Endodermal cell (in vitro differentiated cells): Measurements from ENCODE around the gene GNAI2. TPM values are rescaled to one million over a fixed set of nuclear protein-coding genes. Genes with fewer than 3 reads are reported as not detected.

Source experiments
- DNase-seq: peaks from one replicate; pipeline ENCODE4 v3.0.0-alpha.2; 2017
- H3K27ac ChIP-seq: 2 replicates; pipeline ENCODE4 v1.5.1; 2013; ENCODE audit warnings: mild to moderate bottlenecking, low read depth, low read length, moderate library complexity
- H3K27me3 ChIP-seq: 2 replicates; pipeline ENCODE4 v1.6.1; 2013; ENCODE audit warnings: mild to moderate bottlenecking, low read length, moderate library complexity; ENCODE audit not compliant: insufficient read depth, control insufficient read depth, poor library complexity, severe bottlenecking
- H3K36me3 ChIP-seq: 2 replicates; pipeline ENCODE4 v1.7.0; 2013; ENCODE audit warnings: mild to moderate bottlenecking, low read length, moderate library complexity; ENCODE audit not compliant: control insufficient read depth, insufficient read depth
- H3K4me1 ChIP-seq: one replicate; pipeline ENCODE4 v1.7.0; 2013; ENCODE audit warnings: low read length; ENCODE audit not compliant: control insufficient read depth, insufficient read depth
- H3K4me3 ChIP-seq: 2 replicates; pipeline ENCODE4 v1.5.1; 2013; ENCODE audit warnings: mild to moderate bottlenecking, low read length, moderate library complexity
- H3K9ac ChIP-seq: 2 replicates; pipeline ENCODE4 v1.6.1; 2013; ENCODE audit warnings: mild to moderate bottlenecking, low read length, moderate library complexity; ENCODE audit not compliant: poor library complexity, severe bottlenecking; ENCODE audit errors: extremely low read depth
- H3K9me3 ChIP-seq: 2 replicates; pipeline ENCODE4 v1.6.1; 2013; ENCODE audit warnings: mild to moderate bottlenecking, low read length, moderate library complexity; ENCODE audit not compliant: control insufficient read depth
- H3K27ac Mint-ChIP-seq: 2 replicates; pipeline ENCODE4 v1.8.0; 2020; ENCODE audit warnings: mixed read lengths
- H3K27me3 Mint-ChIP-seq: 2 replicates; pipeline ENCODE4 v1.8.0; 2021; ENCODE audit warnings: mild to moderate bottlenecking, mixed read lengths; ENCODE audit not compliant: insufficient read depth
- H3K36me3 Mint-ChIP-seq: 2 replicates; pipeline ENCODE4 v1.8.0; 2020; ENCODE audit warnings: low read depth, mixed read lengths
- H3K4me1 Mint-ChIP-seq: 2 replicates; pipeline ENCODE4 v1.8.0; 2020; ENCODE audit warnings: mixed read lengths
- H3K4me3 Mint-ChIP-seq: 2 replicates; pipeline ENCODE4 v1.8.0; 2020; ENCODE audit warnings: mild to moderate bottlenecking, moderate library complexity, mixed read lengths
- H3K9me3 Mint-ChIP-seq: 2 replicates; pipeline ENCODE4 v1.8.0; 2020; ENCODE audit warnings: mild to moderate bottlenecking, mixed read lengths
- WGBS, 2 experiments: methylation state at CpG; one replicate each; pipeline versions ENCODE4 v1.1.5 to v1.1.7; 2013; ENCODE audit warnings: missing lambda C conversion rate in 2 of 2, mixed read lengths in 1 of 2; ENCODE audit not compliant: insufficient coverage in 1 of 2, insufficient read length in 1 of 2; 5-methylcytosine and 5-hydroxymethylcytosine counted together
- long read RNA-seq, 4 experiments: library from polyadenylated mRNA in 2 of 4; library from RNA in 1 of 4; library from capped mRNA in 1 of 4; stranded (forward) in 3 of 4; unstranded in 1 of 4; transcript quantifications; one replicate each; pipeline ENCODE4 v2.0.0, GENCODE V29; 2020 to 2021; ENCODE audit warnings: inconsistent platforms in 1 of 4
- polyA plus RNA-seq, 2 experiments: library from polyadenylated mRNA; stranded (reverse); fragments of 50-300 nt; gene quantifications; one replicate each; pipeline ENCODE4 v1.2.3, GENCODE V29; 2013
- total RNA-seq, 2 donors: library from RNA; stranded (reverse); fragmentation: NEBNext Ultra II Directional in 1 of 2; extraction: Animal tissue kit (Norgen Biotek cat#: 25700) in 1 of 2; gene quantifications; 2 replicates in 1 of 2; 3 replicates in 1 of 2; pipeline ENCODE4 v1.2.1, GENCODE V29; 2021
- TF ChIP-seq, protein P1 (sequence below): fragments of 200-600 bp; sonication (generic); conservative IDR thresholded peaks from 2 replicates; pipeline ENCODE4 v1.5.0; 2021; ENCODE audit warnings: antibody characterized with exemption, mild to moderate bottlenecking

The GNAI2 gene
- 100 to 1,000 TPM; 243 to 278 TPM for total RNA-seq
- 454 TPM for polyA plus RNA-seq (2013, experiment 1 of 2)
- polyA plus RNA-seq (2013, experiment 2 of 2): 428 TPM
- long read RNA-seq, experiment 1, transcript GNAI2-210 (7 exons, 2,445 nt): minor isoform, 11 of 222 reads
- long read RNA-seq, experiment 1, transcript GNAI2-202 (9 exons, 2,464 nt): major isoform, 129 of 222 reads
- long read RNA-seq, experiment 1, partial matches to known transcripts: 38 of 222 reads
- long read RNA-seq, experiment 1, other reads (novel, unspliced or antisense): 43 of 222 reads
- long read RNA-seq, experiment 2, transcript GNAI2-202 (9 exons, 2,464 nt): major isoform, 393 of 448 reads
- long read RNA-seq, experiment 2, transcript GNAI2-203 (9 exons, 2,407 nt): minor isoform, 6 of 448 reads
- long read RNA-seq, experiment 2, partial matches to known transcripts: 27 of 448 reads
- long read RNA-seq, experiment 2, other reads (novel, unspliced or antisense): 17 of 448 reads
- long read RNA-seq, experiment 3, transcript GNAI2-202 (9 exons, 2,464 nt): major isoform, 12 of 28 reads
- long read RNA-seq, experiment 3, transcript GNAI2-203 (9 exons, 2,407 nt): minor isoform, 7 of 28 reads
- long read RNA-seq, experiment 3, partial matches to known transcripts: 4 of 28 reads
- long read RNA-seq, experiment 3, other reads (novel, unspliced or antisense): 3 of 28 reads
- long read RNA-seq, experiment 4, transcript GNAI2-202 (9 exons, 2,464 nt): major isoform, 11 of 30 reads
- long read RNA-seq, experiment 4, partial matches to known transcripts: 14 of 30 reads
- long read RNA-seq, experiment 4, other reads (novel, unspliced or antisense): 3 of 30 reads

DNA sequence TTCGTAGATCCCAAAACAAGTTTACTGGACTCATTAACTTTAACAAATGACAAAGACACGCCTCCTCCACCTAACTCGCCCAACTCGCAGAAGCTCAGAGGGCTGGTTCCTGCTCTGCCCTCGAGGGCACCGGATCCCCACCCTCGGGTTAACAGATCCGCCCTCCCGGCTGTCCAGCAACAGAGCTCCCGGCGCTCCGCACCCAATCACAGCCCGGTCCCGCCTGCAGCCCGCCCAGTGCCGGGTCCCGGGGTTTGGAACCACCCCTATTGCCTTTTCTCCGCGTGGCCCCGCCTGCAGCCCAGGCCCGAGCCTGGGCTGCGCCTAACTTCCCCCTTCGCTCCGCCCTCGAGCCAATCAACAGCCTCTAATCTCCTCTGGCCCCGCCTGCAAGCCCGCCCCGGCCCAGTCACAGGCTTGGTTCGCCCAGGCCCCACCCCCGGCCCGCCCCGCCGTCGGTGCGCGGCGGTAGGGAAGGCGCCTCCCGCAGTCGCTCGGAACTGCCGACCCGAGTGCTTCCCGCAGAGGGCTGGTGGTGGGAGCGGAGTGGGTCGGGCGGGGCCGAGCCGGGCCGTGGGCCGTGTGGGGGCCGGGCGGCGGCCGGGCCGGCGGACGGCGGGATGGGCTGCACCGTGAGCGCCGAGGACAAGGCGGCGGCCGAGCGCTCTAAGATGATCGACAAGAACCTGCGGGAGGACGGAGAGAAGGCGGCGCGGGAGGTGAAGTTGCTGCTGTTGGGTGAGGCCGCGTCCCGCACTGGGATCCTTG lies at the start of gene GNAI2:
TSS of gene GNAI2 (plus strand) at position 489 of the 768 bp plus-strand sequence. CDS start at position 621, 132 bp downstream.
- peaks cover 21% of the 10 kb centered on the region for H3K4me1 ChIP-seq
- peak within 1 kb of the TSS; percentile 96 for H3K4me3 Mint-ChIP-seq

DNA sequence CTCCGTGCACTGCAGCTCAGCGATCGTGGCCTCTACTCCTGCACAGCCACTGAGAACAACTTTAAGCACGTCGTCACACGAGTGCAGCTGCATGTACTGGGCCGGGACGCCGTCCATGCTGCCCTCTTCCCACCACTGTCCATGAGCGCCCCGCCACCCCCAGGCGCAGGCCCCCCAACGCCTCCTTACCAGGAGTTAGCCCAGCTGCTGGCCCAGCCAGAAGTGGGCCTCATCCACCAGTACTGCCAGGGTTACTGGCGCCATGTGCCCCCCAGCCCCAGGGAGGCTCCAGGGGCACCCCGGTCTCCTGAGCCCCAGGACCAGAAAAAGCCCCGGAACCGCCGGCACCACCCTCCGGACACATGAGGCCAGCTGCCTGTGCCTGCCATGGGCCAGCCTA lies 48.3 kb upstream of the GNAI2 start:
- H3K9me3 ChIP-seq: no peaks in the 10 kb centered on the region
- peaks cover 7% of the 10 kb centered on the region for H3K27me3 Mint-ChIP-seq
- no peak overlapping the region for H3K4me3 Mint-ChIP-seq
- no peaks in the 10 kb centered on the region for H3K9me3 Mint-ChIP-seq
- H3K27ac ChIP-seq: no peak overlapping the region
- H3K4me1 ChIP-seq: no peaks in the 10 kb centered on the region
- H3K36me3 Mint-ChIP-seq: peaks cover 21% of the 10 kb centered on the region
- H3K9ac ChIP-seq: no peak overlapping the region
- no peaks in the 10 kb centered on the region for H3K4me1 Mint-ChIP-seq
- TF ChIP-seq, protein P1, sequence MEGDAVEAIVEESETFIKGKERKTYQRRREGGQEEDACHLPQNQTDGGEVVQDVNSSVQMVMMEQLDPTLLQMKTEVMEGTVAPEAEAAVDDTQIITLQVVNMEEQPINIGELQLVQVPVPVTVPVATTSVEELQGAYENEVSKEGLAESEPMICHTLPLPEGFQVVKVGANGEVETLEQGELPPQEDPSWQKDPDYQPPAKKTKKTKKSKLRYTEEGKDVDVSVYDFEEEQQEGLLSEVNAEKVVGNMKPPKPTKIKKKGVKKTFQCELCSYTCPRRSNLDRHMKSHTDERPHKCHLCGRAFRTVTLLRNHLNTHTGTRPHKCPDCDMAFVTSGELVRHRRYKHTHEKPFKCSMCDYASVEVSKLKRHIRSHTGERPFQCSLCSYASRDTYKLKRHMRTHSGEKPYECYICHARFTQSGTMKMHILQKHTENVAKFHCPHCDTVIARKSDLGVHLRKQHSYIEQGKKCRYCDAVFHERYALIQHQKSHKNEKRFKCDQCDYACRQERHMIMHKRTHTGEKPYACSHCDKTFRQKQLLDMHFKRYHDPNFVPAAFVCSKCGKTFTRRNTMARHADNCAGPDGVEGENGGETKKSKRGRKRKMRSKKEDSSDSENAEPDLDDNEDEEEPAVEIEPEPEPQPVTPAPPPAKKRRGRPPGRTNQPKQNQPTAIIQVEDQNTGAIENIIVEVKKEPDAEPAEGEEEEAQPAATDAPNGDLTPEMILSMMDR: no peak
- H3K4me3 ChIP-seq: no peak overlapping the region
- H3K36me3 ChIP-seq: no peaks in the 10 kb centered on the region
- H3K27ac Mint-ChIP-seq: no peak overlapping the region
- WGBS, 2 experiments: 95 to 97% methylated on average over 8 to 19 of the region's 19 CpGs
- no peaks in the 10 kb centered on the region for H3K27me3 ChIP-seq
- DNase-seq: no peak

More for the DNA sequence above, at the start of gene GNAI2:
- Histone ChIP-seq H3K27ac (peak within 1 kb of the TSS; percentile 58), H3K4me3 (peak within 1 kb of the TSS; percentile 94), H3K27me3 (no peaks in the 10 kb centered on the region), H3K9ac (peak within 1 kb of the TSS; percentile 81), H3K36me3 (peaks cover 4% of the 10 kb centered on the region), H3K9me3 (no peaks in the 10 kb centered on the region)
- Mint-ChIP-seq H3K36me3 (peaks cover 2% of the 10 kb centered on the region), H3K27ac (peak within 1 kb of the TSS; percentile 95), H3K27me3 (no peaks in the 10 kb centered on the region), H3K9me3 (no peaks in the 10 kb centered on the region), H3K4me1 (peaks cover 39% of the 10 kb centered on the region)
- TF ChIP-seq, protein P1: no peak
- DNase-seq: peak; percentile 100
- WGBS, 2 experiments: 0 to 1% methylated on average over 29 to 75 of the region's 75 CpGs

DNA sequence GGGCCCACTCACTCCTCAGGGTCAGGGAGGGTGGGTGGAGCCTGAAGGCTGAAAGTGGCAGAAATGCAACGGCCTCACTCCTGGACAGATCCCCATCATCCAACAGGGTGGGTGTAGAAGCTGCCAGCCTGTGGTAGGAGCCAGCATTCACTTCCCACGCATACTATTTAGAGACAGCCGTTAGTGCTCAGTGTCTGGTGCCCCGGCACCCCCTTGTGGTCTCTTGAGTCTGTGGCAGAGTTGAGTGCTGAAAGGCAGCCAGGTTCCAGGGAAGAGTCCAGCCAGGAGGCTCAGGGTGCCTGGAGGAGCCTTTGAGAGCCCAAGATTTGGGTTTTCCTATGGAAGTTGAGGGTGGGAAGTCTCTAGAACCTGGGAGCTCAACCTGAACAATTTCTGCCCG lies 46.7 kb upstream of the GNAI2 start:
- no peak overlapping the region for H3K4me3 Mint-ChIP-seq
- WGBS, 2 experiments: 45 to 48% methylated on average over 3 to 5 of the region's 5 CpGs
- Histone ChIP-seq H3K9ac (no peak overlapping the region), H3K4me1 (no peaks in the 10 kb centered on the region), H3K4me3 (no peak overlapping the region), H3K9me3 (no peaks in the 10 kb centered on the region), H3K36me3 (no peaks in the 10 kb centered on the region), H3K27ac (no peak overlapping the region), H3K27me3 (peaks cover 3% of the 10 kb centered on the region)
- peak; percentile 91 for DNase-seq
- peak overlapping the region; percentile 39 for H3K27ac Mint-ChIP-seq
- no peaks in the 10 kb centered on the region for H3K4me1 Mint-ChIP-seq
- H3K36me3 Mint-ChIP-seq: peaks cover 10% of the 10 kb centered on the region
- peaks cover 11% of the 10 kb centered on the region for H3K27me3 Mint-ChIP-seq
- TF ChIP-seq, protein P1: peak; percentile 93
- no peaks in the 10 kb centered on the region for H3K9me3 Mint-ChIP-seq
